ENCODE data around the gene FOXA2.
A peak's percentile ranks its signal among the peaks of the same experiment; 100 is the strongest.

FOXA2 gene

GRCh38 chr20:22583773-22584521 is 425 bp downstream of the FOXA2 start:
- no peak for DNase-seq (ENCODE audit: low read depth)

GRCh38 chr20:22582964-22583772 is 1.2 kb downstream of the FOXA2 start:
- DNase-seq (ENCODE audit: low read depth), result no peak

DNA sequence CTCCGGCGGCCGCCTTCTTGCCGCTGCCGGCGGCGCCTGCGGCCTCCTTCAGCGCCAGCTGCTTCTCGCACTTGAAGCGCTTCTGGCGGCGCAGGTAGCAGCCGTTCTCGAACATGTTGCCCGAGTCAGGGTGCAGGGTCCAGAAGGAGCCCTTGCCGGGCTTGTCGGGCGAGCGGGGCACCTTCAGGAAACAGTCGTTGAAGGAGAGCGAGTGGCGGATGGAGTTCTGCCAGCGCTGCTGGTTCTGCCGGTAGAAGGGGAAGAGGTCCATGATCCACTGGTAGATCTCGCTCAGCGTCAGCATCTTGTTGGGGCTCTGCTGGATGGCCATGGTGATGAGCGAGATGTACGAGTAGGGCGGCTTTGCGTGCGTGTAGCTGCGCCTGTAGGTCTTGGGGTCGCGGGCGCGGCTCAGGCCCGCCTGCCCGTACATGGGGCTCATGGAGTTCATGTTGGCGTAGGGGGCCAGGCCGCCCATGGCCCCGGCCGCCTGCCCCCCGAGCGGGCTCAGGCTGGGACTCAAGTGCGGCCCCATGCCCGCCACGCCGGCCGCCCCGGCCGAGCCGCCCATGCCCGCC is 1.9 kb downstream of the FOXA2 start:
- no peak for DNase-seq (ENCODE audit: low read depth)

GRCh38 chr20:22581437-22582385 is 2.7 kb downstream of the FOXA2 start:
- DNase-seq (ENCODE audit: low read depth), result no peak

- no peak for DNase-seq (ENCODE audit: low read depth)
Measured at GRCh38 chr20:22579711-22580697, 4.4 kb downstream of the FOXA2 start.

DNA sequence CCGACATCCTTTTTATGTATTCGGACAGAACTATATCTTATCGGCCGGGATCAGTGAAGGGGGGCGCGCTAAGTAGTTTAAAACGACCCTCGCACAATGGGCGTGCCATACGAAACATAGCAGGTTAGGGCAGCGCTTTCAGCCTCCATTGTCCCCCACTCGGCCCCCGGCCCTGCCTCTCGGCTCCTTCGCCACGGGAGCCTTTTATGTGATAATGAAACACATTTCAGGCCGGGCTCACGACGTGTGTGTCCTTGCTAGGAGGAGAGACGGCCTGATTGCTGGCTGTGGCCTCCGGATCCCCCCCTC is 5.3 kb downstream of the FOXA2 start:
- no peak for DNase-seq (ENCODE audit: low read depth)

- DNase-seq (ENCODE audit: low read depth), result no peak
Measured at GRCh38 chr20:22578221-22579118, 5.9 kb downstream of the FOXA2 start.

DNA sequence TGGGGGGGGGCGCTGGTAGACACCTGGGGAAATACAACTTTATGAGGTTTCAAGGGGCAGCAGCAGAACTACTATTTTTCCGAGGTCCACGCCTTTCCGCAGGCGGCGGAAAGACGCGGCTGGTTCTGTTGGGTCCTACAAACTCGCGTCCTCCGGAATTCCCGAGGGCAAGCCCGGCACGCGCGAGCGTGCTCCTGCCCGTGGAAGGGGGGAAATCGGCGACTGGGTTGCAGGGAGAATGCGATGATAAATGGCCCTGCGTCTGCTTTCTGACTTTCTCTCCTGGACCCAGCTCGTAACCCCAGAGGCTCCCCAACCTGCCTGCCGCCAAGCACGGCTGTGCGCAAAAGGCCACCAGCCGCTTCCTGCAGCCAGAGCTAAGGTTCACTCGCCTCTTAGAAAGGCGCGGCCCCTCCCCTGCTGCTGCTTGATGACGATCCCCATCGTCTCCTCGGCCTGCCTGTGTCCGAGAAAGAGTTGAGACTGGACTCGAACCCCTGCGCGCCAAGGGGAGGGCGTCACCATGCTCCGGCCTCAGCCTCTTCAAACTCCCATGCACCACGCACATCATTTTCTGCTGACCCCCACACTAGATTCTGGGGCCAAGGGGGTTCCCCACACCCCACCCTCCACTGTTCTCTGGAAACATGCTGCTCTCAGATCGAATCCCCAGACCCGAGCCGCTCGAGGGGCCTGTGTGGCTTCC is 6.7 kb downstream of the FOXA2 start:
- no peak for DNase-seq (ENCODE audit: low read depth)

DNA sequence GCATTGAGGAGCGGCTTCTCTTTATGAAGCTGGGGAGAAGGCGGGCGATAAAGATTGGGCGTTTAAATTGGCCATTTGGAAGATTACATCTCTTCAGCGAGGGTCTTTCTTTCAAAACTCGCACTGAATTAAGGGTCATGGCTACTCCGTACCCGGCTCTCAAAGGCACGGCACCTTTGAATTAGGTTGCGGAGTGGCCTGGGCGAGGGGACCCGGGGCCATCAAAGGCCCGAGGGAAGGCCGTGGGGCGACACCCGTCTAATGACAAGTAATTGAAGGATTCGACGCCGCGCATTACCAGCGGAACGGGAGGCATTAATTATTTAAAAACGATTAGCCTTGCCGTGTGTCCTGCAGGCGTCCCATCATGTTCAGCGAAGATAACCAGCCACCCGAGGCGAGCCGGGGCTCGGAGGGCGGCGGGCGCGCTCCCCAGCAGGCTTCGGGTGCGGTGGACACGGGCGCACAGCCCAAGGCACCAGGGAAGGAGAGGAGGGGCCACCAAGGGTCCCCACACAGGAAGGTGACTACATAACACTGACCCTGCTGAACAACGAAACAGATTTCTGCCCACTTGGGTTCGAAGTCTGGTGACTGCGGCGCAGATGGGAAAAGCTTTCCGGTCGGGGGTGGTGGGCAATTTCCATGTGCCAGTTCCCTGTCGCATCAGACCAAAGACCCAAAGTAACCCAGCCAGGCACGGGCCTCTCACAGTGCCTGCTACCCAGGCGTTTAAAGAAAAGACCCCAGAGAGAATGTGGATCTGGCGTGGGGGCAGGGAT is 7.4 kb downstream of the FOXA2 start:
- no peak for DNase-seq (ENCODE audit: low read depth)

GRCh38 chr20:22576273-22576672 is 8.1 kb downstream of the FOXA2 start:
- no peak for DNase-seq (ENCODE audit: low read depth)

DNA sequence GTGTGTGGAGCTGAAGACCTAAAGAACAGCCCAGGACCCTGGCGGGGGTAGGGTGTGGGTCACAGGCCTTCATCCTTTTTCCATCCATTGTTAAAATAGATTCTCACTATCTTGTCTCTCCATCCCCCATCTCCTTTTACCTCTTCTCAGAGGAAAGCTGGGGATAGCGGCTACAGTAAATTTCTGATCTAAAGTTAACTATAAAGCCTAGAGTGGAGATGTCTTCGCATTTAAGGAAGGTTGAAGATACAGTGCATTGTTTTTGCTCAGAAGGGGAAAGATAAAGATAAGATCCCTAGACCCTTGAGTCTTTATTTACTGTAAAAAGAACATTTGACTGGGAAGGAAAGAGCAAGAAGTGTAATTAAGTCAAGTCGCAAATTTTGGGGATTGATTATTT is 8.6 kb downstream of the FOXA2 start:
- DNase-seq (ENCODE audit: low read depth), result no peak

- peak; percentile 36 for DNase-seq (ENCODE audit: low read depth)
Measured at GRCh38 chr20:22575087-22575721, 9.2 kb downstream of the FOXA2 start.

DNA sequence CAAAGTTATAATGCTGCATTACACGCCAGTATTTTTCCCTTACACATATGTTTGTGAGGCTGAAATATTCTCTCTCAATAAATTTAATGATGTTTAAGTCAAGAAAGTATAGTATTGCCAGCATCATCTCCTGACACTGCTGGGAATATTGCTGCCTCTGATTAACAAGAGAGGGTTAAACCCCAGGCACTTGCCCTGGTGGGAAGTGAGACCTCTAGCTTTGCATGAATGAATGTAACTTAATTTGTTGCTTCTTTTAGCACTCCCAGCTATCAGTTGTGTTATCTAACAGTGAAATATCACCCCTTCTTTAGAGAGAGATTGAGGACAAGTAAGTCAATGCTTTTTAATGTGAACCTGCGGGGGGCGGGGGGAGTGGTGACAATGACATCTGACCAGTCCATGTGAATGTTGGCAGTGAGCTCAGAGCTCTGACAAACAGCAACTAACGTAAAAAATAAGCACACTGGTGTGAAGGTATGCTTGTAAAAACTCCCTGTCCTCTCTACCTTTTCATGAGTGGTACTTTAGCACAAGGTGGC is 9.8 kb downstream of the FOXA2 start:
- no peak for DNase-seq (ENCODE audit: low read depth)

GRCh38 chr20:22572491-22572890 is 11.9 kb downstream of the FOXA2 start:
- DNase-seq (ENCODE audit: low read depth), result no peak

- no peak for DNase-seq (ENCODE audit: low read depth)
Measured at GRCh38 chr20:22572023-22572422, 12.3 kb downstream of the FOXA2 start.

DNA sequence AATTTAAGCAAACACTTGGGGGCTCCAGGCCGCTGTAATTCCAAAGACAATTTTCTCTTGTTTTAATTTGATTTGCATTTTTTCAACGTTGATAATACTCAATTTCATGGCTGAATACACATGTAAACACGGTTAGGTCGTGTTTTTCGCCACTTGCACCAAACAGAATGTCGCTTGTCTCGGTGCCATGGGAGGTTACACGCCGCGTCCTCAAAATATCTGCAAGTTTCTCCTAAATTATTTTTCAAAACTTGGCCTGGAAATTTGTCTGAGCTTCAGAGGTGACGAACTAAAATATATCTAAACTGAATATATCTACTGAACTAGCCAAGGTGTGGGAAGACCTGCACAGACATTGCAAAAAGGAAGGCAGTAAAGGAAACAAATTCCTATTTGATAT is 15.0 kb downstream of the FOXA2 start:
- no peak for DNase-seq (ENCODE audit: low read depth)

DNA sequence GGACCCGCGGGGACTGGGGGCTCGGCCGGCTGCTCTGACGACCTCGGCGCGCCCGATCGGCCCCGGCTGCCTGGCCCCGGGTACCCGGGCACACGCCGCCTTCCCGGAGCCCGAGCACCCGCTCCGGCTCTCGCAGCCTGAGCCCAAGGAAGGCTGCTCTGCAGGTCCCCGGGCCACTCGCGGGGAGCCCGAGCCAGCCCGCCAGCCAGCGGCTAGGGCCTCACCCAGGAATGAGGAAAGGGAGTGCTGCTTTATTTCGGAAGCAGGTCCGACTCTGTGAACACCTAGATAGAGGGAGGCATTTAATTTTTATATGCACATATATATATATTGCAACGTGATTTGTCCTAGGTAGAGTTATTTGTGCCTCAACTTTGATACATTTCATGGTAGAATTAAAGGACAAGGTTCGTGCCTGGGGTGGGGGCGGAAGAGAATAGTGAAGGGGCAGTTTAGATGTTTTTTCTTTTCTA is 15.5 kb downstream of the FOXA2 start:
- DNase-seq (ENCODE audit: low read depth), result no peak
